HG03196 (cell line): ENCODE data around the gene DDX1.
"Not testable (repeated sequence)": the region's sequence is repeated elsewhere in the genome, so short reads cannot be mapped to it uniquely, and the experiment has no call there.

ENCODE experiments used
- ATAC-seq: cut with Tn5 transposase; IDR thresholded peaks from one replicate; pipeline ENCODE4 v1.9.1; 2021; ENCODE audit not compliant: unreplicated experiment

Gene DDX1

DNA sequence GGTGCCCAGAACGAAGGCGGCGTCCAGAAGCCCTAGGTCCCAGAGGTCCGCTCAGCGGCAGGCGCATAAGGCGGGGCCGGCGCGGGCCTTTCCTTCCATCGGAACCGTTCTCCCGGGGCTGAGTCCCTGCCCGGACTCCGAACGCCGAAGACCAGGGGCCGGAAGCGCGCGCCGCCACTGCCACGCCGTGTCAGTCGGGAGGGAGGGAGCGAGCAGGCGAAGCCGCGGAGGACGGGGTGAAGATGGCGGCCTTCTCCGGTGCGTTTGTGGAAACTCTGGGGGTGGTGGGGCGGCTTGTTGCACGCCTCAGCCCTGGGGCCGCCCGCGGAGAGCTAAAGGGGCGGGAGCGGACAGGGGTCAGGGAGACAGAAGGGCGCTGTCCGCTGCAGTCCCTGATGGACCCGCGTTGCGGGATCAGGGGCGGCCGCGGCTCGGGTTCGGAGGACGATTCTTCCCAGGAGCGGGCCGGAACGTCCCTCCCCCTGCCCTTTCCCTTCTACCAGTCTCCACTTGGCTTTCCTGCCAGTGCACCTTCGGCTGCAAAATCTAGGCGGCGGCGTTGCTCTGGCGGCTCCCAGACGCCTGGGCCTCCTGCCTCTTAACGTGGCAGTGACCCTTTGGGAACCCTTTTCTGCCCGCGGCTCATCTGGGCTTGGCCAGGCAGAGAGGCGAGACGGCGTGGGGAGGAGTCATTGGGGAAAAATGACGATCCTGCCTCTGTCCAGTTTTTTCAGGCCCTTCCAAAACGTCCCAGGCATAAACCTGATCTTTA lies at the start of gene DDX1:
Gene DDX1, plus strand, starts transcription at position 177 of the 772 bp plus-strand sequence. Its CDS starts 66 bp downstream, at position 243.
- ATAC-seq = peak; percentile 95

DNA sequence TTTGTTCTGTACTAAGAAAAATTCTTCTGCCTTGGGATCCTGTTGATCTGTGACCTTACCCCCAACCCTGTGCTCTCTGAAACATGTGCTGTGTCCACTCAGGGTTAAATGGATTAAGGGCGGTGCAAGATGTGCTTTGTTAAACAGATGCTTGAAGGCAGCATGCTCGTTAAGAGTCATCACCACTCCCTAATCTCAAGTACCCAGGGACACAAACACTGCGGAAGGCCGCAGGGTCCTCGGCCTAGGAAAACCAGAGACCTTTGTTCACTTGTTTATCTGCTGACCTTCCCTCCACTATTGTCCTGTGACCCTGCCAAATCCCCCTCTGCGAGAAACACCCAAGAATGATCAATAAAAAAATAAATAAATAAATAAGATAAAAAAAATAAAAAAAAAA lies 49.4 kb upstream of the DDX1 start:
- ATAC-seq = not testable (repeated sequence)

- ATAC-seq = no peak
Observed at GRCh38 chr2:15543053-15543452, 48.6 kb upstream of the DDX1 start.

- no peak for ATAC-seq
Observed at GRCh38 chr2:15543541-15543940, 48.1 kb upstream of the DDX1 start.

DNA sequence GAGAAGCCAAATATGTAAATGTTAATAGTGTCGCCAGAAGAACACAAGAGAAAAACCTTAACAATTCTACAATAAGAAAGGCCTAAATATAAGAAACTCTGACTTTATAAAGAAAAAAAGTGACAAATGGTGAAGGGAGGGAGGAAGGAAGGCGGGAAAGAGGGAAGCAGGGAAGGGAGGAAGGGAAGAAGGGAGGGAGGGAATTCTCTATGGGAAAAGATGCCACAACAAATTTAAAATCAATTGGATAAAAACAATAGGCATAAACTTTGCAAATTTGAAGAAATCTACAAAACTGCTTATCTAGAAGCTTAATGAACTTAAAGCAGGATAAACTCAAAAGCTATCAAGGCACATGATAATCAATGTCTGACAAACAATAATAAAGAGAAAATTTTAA lies 47.4 kb upstream of the DDX1 start:
- no peak for ATAC-seq

- no peak for ATAC-seq
Observed at GRCh38 chr2:15546297-15547098, 45.2 kb upstream of the DDX1 start.

GRCh38 chr2:15547115-15547876 lies 44.4 kb upstream of the DDX1 start:
- no peak for ATAC-seq

GRCh38 chr2:15548974-15549373 lies 42.7 kb upstream of the DDX1 start:
- no peak for ATAC-seq

DNA sequence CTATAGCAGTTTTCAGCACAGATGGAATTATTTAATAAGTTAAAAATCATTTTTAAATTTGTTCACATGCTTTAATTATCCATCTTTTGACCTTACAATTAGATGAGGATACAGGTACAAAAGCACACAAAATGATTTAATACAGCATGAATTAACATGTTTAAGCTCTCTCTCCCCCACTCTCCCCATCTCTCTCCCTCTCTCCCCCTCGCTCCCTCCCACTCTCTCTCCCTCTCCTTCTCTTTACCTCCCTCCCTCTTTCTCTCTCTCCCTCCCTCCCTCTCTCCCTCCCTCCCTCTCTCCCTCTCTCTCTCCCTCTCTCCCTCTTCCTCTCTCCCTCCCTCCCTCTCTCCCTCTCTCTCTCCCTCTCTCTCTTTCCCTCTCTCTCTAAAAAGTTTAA lies 38.1 kb upstream of the DDX1 start:
- ATAC-seq = no peak

- ATAC-seq = no peak
Observed at GRCh38 chr2:15553951-15554350, 37.7 kb upstream of the DDX1 start.

DNA sequence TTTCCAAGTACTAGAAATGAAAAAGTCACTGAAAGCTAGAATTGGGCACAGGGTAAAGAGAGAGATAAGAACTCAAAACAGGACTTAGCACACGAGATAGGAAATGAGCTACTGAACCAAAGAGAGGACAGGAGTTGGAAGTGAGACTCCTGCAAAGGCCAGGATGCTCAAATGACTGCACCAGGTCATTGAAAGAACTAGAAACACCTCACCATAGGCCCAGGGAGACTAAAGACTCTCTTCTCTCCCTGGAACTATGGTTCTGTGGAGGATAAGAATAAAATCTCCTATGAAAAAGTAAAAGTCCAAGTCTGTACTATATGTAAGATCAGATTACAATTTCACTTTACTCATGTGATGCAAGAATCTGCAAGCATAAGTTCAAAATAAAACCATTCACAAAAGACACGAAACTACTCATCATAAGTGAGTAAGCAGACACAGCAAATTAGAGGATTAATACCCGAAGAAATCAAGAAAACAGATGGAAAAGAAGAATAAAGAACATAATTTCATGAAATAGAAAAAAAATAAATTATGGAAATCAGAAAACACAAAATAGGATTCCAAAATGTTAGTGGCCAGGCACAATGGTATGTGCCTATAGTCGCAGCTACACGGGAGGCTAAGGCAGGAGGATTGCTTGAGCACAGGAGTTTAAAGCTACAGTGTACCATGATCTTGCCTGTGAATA lies 37.0 kb upstream of the DDX1 start:
- no peak for ATAC-seq

GRCh38 chr2:15555760-15556193 lies 35.9 kb upstream of the DDX1 start:
- no peak for ATAC-seq

DNA sequence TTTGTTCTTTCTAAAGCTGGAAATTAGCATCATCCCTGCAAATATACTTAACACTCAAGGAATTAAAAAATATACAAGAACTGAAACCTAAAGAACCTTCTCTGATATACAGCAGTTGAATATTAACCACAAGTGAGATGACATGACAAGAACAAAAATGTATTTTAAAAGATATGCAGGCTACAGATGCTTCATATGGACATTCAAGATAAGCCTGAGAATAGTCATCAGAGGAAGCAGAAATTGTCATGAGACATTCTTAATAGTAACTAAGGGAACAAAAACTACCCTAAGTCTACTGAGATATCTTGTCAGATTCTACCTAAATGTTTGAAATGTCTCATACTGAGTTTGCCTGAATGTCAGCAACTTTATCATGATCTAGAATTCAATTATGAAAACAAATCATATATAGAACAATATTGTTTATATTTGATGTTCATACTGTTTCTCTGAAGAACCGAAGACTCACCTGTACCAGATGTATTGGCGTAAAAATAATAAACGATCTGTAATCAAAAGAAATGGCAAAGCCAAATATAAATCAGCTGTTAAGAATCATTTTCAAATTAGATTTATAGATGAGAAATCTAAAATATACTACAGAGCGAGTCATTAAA lies 35.2 kb upstream of the DDX1 start:
- ATAC-seq = no peak

GRCh38 chr2:15557887-15558311 lies 33.8 kb upstream of the DDX1 start:
- no peak for ATAC-seq

DNA sequence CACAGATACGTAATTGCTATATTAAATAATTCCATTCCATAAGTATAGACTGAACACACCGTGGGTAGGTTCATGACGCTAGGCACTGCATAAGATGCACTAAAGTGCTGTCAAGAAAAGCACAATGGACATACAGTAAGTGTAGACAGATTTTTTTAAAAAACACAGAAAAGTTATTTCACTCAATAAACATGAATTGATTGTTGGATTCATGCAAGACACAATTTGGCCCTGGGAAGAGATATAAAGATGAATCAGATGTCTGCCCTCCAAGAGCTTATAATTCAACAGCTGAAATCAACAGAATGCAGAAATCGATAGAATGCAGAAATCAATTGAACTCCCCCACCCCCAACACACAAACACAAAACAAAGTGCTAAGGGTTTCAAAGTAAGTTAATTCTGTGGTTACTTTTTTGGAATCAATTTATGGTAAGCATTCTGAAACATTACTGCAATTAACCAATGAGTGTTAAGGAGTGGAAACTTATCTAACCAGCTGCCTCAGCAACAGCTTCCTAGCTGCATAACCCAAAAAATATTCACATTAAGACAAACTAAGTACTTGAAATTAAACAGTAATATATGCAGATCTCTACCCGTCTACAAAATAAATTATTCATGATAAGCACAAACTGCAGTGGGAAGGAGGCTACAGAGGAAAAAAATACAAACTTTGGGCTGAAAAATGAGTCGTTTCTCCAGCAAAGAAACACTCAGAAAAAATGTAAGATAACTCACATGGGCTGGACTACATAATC lies 32.1 kb upstream of the DDX1 start:
- ATAC-seq = no peak

GRCh38 chr2:15560140-15560987 lies 31.3 kb upstream of the DDX1 start:
- ATAC-seq = peak; percentile 33

DNA sequence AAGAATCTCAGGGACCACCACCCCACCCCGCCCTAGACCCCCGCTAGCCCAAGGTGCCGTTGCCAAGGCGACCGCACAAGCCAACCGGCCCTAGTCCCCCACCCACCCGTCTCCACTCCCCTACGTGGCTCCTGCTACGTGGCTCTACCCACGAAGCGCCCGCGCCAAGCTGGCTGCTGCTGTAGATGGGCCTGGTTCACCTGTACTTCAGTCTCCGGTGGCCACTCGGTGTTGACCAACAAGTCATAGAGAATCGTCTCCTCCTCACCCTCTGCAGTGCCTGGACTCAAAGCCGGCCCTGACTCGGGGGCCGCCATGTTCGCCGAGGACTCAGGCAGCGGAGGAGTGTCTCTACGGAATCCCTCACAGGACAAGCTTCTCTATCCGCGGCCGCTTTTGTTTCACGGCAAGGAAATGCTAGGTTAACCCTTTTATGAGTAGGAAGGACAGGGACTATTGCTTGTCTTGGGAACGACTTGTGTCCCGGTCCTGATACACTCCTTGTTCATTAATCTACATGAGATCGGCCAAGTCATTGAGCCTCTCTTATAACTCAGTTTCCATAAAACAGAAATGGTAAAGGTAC lies 30.6 kb upstream of the DDX1 start, which contains the start of gene NBAS:
Gene NBAS, minus strand, starts transcription at position 347 of the 586 bp plus-strand sequence. Its CDS starts 30 bp downstream, at position 317.
- ATAC-seq = peak; percentile 85
